HG03457 (cell line): ENCODE data around the gene ZNF215.
"Not testable (repeated sequence)": the region's sequence is repeated elsewhere in the genome, so short reads cannot be mapped to it uniquely, and the experiment has no call there.

Experiments used
- ATAC-seq: cut with Tn5 transposase; IDR thresholded peaks from one replicate; pipeline ENCODE4 v1.9.1; 2021; ENCODE audit warnings: moderate number of reproducible peaks; ENCODE audit not compliant: unreplicated experiment

Gene ZNF215

GRCh38 chr11:6932145-6932544 is 5.9 kb downstream of the ZNF215 start:
- ATAC-seq, result no peak

- ATAC-seq, result no peak
These were observed 15.7 kb downstream of the ZNF215 start for GRCh38 chr11:6941970-6942369.

- ATAC-seq, result no peak
These were observed 16.9 kb downstream of the ZNF215 start for GRCh38 chr11:6943131-6943530.

GRCh38 chr11:6954248-6954647 is 28.0 kb downstream of the ZNF215 start:
- not testable (repeated sequence) for ATAC-seq

GRCh38 chr11:6962141-6962540 is 35.9 kb downstream of the ZNF215 start:
- no peak for ATAC-seq

GRCh38 chr11:6962673-6963072 is 36.4 kb downstream of the ZNF215 start:
- ATAC-seq, result no peak

GRCh38 chr11:6968816-6969215 is 42.6 kb downstream of the ZNF215 start:
- ATAC-seq, result no peak

- ATAC-seq, result not testable (repeated sequence)
These were observed 43.6 kb downstream of the ZNF215 start for GRCh38 chr11:6969854-6970253.

GRCh38 chr11:6979365-6979764 is 53.1 kb downstream of the ZNF215 start:
- ATAC-seq, result no peak

- no peak for ATAC-seq
These were observed 60.3 kb downstream of the ZNF215 start for GRCh38 chr11:6986487-6986886.

GRCh38 chr11:6988506-6988905 is 62.3 kb downstream of the ZNF215 start:
- no peak for ATAC-seq

- no peak for ATAC-seq
These were observed 65.0 kb downstream of the ZNF215 start for GRCh38 chr11:6991227-6991626.

- no peak for ATAC-seq
These were observed 65.8 kb downstream of the ZNF215 start for GRCh38 chr11:6992026-6992425.

- no peak for ATAC-seq
These were observed 66.5 kb downstream of the ZNF215 start for GRCh38 chr11:6992457-6993417.

- ATAC-seq, result no peak
These were observed 69.5 kb downstream of the ZNF215 start for GRCh38 chr11:6995703-6996102.

GRCh38 chr11:7004482-7004881 is 78.3 kb downstream of the ZNF215 start:
- ATAC-seq, result no peak
